H9 (cell line): ENCODE data around the gene MAPK4. TPM values are rescaled to one million over a fixed set of nuclear protein-coding genes. Genes with fewer than 3 reads are reported as not detected.
A peak's percentile ranks its signal among the peaks of the same experiment; 100 is the strongest.

Experiments
- DNase-seq: peaks from one replicate; pipeline ENCODE4 v3.0.0-alpha.2; 2017
- H2AFZ ChIP-seq: one replicate; pipeline ENCODE4 v1.6.1; 2013; ENCODE audit warnings: mild to moderate bottlenecking, low read length, control low read depth, moderate library complexity
- H2AK5ac ChIP-seq: 2 replicates; pipeline ENCODE4 v1.6.1; 2013; ENCODE audit warnings: low read length, control low read depth, mixed read lengths; ENCODE audit not compliant: insufficient read length
- H2BK120ac ChIP-seq: one replicate; pipeline ENCODE4 v1.6.1; 2013; ENCODE audit warnings: low read depth, mild to moderate bottlenecking, low read length, control low read depth, inconsistent platforms; ENCODE audit not compliant: poor library complexity, severe bottlenecking
- H2BK12ac ChIP-seq: 2 replicates; pipeline ENCODE4 v1.6.1; 2013; ENCODE audit warnings: low read length, control low read depth, mixed read lengths, low read depth; ENCODE audit not compliant: insufficient read length
- H2BK15ac ChIP-seq: 2 replicates; pipeline ENCODE4 v1.6.1; 2013; ENCODE audit warnings: low read depth, low read length, control low read depth
- H2BK20ac ChIP-seq: one replicate; pipeline ENCODE4 v1.6.1; 2013; ENCODE audit warnings: low read depth, mild to moderate bottlenecking, low read length, control low read depth, inconsistent platforms; ENCODE audit not compliant: poor library complexity, severe bottlenecking
- H2BK5ac ChIP-seq: 2 replicates; pipeline ENCODE4 v1.6.1; 2013; ENCODE audit warnings: low read length, control low read depth, mixed read lengths; ENCODE audit not compliant: insufficient read length
- H3K14ac ChIP-seq: 2 replicates; pipeline ENCODE4 v1.6.1; 2013; ENCODE audit warnings: low read length, control low read depth; ENCODE audit not compliant: insufficient read depth
- H3K18ac ChIP-seq: 2 replicates; pipeline ENCODE4 v1.6.1; 2013; ENCODE audit warnings: low read depth, mild to moderate bottlenecking, mixed read lengths, low read length, control low read depth; ENCODE audit not compliant: insufficient read length
- H3K23ac ChIP-seq: 2 replicates; pipeline ENCODE4 v1.6.1; 2013; ENCODE audit warnings: low read length, control low read depth, mixed read lengths, low read depth; ENCODE audit not compliant: insufficient read length
- H3K23me2 ChIP-seq: 2 replicates; pipeline ENCODE4 v1.6.1; 2013; ENCODE audit warnings: low read depth, mild to moderate bottlenecking, mixed read lengths, low read length, control low read depth; ENCODE audit not compliant: insufficient read length, poor library complexity, severe bottlenecking
- H3K27ac ChIP-seq: 2 replicates; pipeline ENCODE4 v1.5.1; 2013; ENCODE audit warnings: low read length, control low read depth, mixed read lengths, low read depth; ENCODE audit not compliant: insufficient read length
- H3K27me3 ChIP-seq: 2 replicates; pipeline ENCODE4 v1.6.1; 2013; ENCODE audit warnings: low read length, control low read depth, inconsistent platforms; ENCODE audit not compliant: insufficient read depth
- H3K4ac ChIP-seq: 2 replicates; pipeline ENCODE4 v1.6.1; 2013; ENCODE audit warnings: low read depth, mild to moderate bottlenecking, control low read depth, inconsistent platforms, low read length, moderate library complexity
- H3K4me1 ChIP-seq: 2 replicates; pipeline ENCODE4 v1.6.1; 2013; ENCODE audit warnings: low read length, control low read depth, inconsistent platforms; ENCODE audit not compliant: insufficient read depth
- H3K4me2 ChIP-seq: 2 replicates; pipeline ENCODE4 v1.6.1; 2013; ENCODE audit warnings: low read length, control low read depth, mixed read lengths; ENCODE audit not compliant: insufficient read length, insufficient read depth
- H3K56ac ChIP-seq: 2 replicates; pipeline ENCODE4 v1.6.1; 2013; ENCODE audit warnings: low read depth, mild to moderate bottlenecking, mixed read lengths, low read length, control low read depth; ENCODE audit not compliant: insufficient read length
- H3K79me1 ChIP-seq: 2 replicates; pipeline ENCODE4 v1.6.1; 2013; ENCODE audit warnings: low read depth, mild to moderate bottlenecking, moderate library complexity, low read length, control low read depth, inconsistent platforms; ENCODE audit not compliant: insufficient read depth, poor library complexity, severe bottlenecking
- H3K79me2 ChIP-seq: 2 replicates; pipeline ENCODE4 v1.6.1; 2013; ENCODE audit warnings: low read length, control low read depth, inconsistent platforms; ENCODE audit not compliant: insufficient read depth
- H3K9ac ChIP-seq: 2 replicates; pipeline ENCODE4 v1.6.1; 2013; ENCODE audit warnings: low read length, control low read depth, mixed read lengths; ENCODE audit not compliant: insufficient read length; ENCODE audit errors: extremely low read depth
- H3K9me3 ChIP-seq: one replicate; pipeline ENCODE4 v1.6.1; 2013; ENCODE audit warnings: low read depth, low read length, inconsistent platforms; ENCODE audit not compliant: control insufficient read depth
- H3T11ph ChIP-seq: one replicate; pipeline ENCODE4 v1.6.1; 2013; ENCODE audit warnings: mild to moderate bottlenecking, low read length, control low read depth, inconsistent platforms
- H4K20me1 ChIP-seq: one replicate; pipeline ENCODE4 v1.6.1; 2013; ENCODE audit not compliant: control insufficient read depth, insufficient read length, insufficient read depth
- H4K5ac ChIP-seq: 2 replicates; pipeline ENCODE4 v1.6.1; 2013; ENCODE audit warnings: low read depth, mild to moderate bottlenecking, mixed read lengths, low read length, control low read depth; ENCODE audit not compliant: insufficient read length
- H4K8ac ChIP-seq: replicated peaks from 2 replicates; pipeline ENCODE4 v1.6.1; 2013; ENCODE audit warnings: low read length, control low read depth, mixed read lengths, low read depth; ENCODE audit not compliant: insufficient read length
- H4K91ac ChIP-seq: 2 replicates; pipeline ENCODE4 v1.6.1; 2013; ENCODE audit warnings: low read depth, mild to moderate bottlenecking, moderate library complexity, mixed read lengths, low read length, control low read depth; ENCODE audit not compliant: insufficient read length
- H3K27ac Mint-ChIP-seq, 3 experiments: 2 replicates in 2 of 3; 3 replicates in 1 of 3; pipeline ENCODE4 v1.8.0; 2020 to 2021; ENCODE audit warnings: mixed read lengths in 3 of 3, mild to moderate bottlenecking in 1 of 3, moderate library complexity in 1 of 3
- H3K27me3 Mint-ChIP-seq: 2 replicates; pipeline ENCODE4 v1.8.0; 2021; ENCODE audit warnings: low read depth, mild to moderate bottlenecking, moderate library complexity, mixed read lengths
- H3K36me3 Mint-ChIP-seq, 3 experiments: 2 replicates in 2 of 3; 3 replicates in 1 of 3; pipeline ENCODE4 v1.8.0; 2020 to 2021; ENCODE audit warnings: low read depth in 3 of 3, mixed read lengths in 3 of 3; ENCODE audit not compliant: insufficient read depth in 1 of 3
- H3K4me1 Mint-ChIP-seq, 2 experiments: 2 replicates each; pipeline ENCODE4 v1.8.0; 2020; ENCODE audit warnings: mixed read lengths in 2 of 2
- H3K4me3 Mint-ChIP-seq, 2 experiments: 2 replicates in 1 of 2; 3 replicates in 1 of 2; pipeline ENCODE4 v1.8.0; 2020 to 2021; ENCODE audit warnings: mild to moderate bottlenecking in 2 of 2, mixed read lengths in 2 of 2, moderate library complexity in 1 of 2
- H3K9me3 Mint-ChIP-seq, 2 experiments: 2 replicates in 1 of 2; 3 replicates in 1 of 2; pipeline ENCODE4 v1.8.0; 2020; ENCODE audit warnings: mild to moderate bottlenecking in 2 of 2, mixed read lengths in 2 of 2, moderate library complexity in 1 of 2
- CTCF ChIP-seq: fragments of 200-600 bp; sonication (generic); conservative IDR thresholded peaks from 3 replicates; pipeline ENCODE4 v1.8.0; 2021; ENCODE audit warnings: antibody characterized with exemption, mild to moderate bottlenecking
- WGBS: extraction: QIAGEN DNeasy Blood & Tissue Kit; methylation state at CpG from one replicate; pipeline ENCODE4 v1.1.7; 2013; ENCODE audit warnings: missing lambda C conversion rate, low lambda C conversion rate, mixed read lengths; ENCODE audit not compliant: insufficient read length; ENCODE audit errors: extremely low coverage; 5-methylcytosine and 5-hydroxymethylcytosine counted together
- total RNA-seq: library from RNA; stranded (reverse); gene quantifications from 2 replicates; pipeline ENCODE4 v1.2.1, GENCODE V29; 2021

MAPK4 gene
- total RNA-seq, 1 experiment from 2014 or later = 1.6 TPM

GRCh38 chr18:50775207-50775606 lies 215.3 kb downstream of the MAPK4 start:
- Histone ChIP-seq H3K14ac (no peak overlapping the region), H4K91ac (no peak overlapping the region), H2BK5ac (no peak overlapping the region), H3K4ac (no peak overlapping the region), H4K8ac (no peak overlapping the region), H2AFZ (no peak overlapping the region), H3K18ac (no peak overlapping the region), H2AK5ac (no peak overlapping the region), H3T11ph (no peak overlapping the region), H3K56ac (no peak overlapping the region), H3K79me1 (no peaks in the 10 kb centered on the region), H3K9me3 (no peaks in the 10 kb centered on the region), H4K5ac (no peak overlapping the region), H2BK20ac (no peak overlapping the region), H3K23me2 (no peaks in the 10 kb centered on the region), H4K20me1 (no peaks in the 10 kb centered on the region), H3K79me2 (no peaks in the 10 kb centered on the region), H3K4me1 (no peaks in the 10 kb centered on the region; the same call in 1 of the 2 replicates), H3K9ac (no peak overlapping the region), H3K27me3 (no peaks in the 10 kb centered on the region), H2BK12ac (no peak overlapping the region), H2BK15ac (no peak overlapping the region), H2BK120ac (no peak overlapping the region), H3K4me2 (no peak overlapping the region), H3K27ac (no peak overlapping the region), H3K23ac (no peak overlapping the region)
- peaks cover 9 to 11% of the 10 kb centered on the region in 2 experiments for H3K9me3 Mint-ChIP-seq
- no peak for TF ChIP-seq CTCF
- DNase-seq = peak; percentile 40
- H3K27me3 Mint-ChIP-seq = no peaks in the 10 kb centered on the region; the same call in 1 of the 2 replicates
- H3K4me3 Mint-ChIP-seq = no peak overlapping the region
- H3K36me3 Mint-ChIP-seq = no peaks in the 10 kb centered on the region
- peaks cover 14 to 17% of the 10 kb centered on the region in 2 experiments for H3K4me1 Mint-ChIP-seq
- no peak overlapping the region for H3K27ac Mint-ChIP-seq
- WGBS = no CpG with 5 or more reads among the region's 9 CpGs
